ENCODE measurements around the gene KCNMA1.
A peak's percentile ranks its signal among the peaks of the same experiment; 100 is the strongest.

The KCNMA1 gene

DNA sequence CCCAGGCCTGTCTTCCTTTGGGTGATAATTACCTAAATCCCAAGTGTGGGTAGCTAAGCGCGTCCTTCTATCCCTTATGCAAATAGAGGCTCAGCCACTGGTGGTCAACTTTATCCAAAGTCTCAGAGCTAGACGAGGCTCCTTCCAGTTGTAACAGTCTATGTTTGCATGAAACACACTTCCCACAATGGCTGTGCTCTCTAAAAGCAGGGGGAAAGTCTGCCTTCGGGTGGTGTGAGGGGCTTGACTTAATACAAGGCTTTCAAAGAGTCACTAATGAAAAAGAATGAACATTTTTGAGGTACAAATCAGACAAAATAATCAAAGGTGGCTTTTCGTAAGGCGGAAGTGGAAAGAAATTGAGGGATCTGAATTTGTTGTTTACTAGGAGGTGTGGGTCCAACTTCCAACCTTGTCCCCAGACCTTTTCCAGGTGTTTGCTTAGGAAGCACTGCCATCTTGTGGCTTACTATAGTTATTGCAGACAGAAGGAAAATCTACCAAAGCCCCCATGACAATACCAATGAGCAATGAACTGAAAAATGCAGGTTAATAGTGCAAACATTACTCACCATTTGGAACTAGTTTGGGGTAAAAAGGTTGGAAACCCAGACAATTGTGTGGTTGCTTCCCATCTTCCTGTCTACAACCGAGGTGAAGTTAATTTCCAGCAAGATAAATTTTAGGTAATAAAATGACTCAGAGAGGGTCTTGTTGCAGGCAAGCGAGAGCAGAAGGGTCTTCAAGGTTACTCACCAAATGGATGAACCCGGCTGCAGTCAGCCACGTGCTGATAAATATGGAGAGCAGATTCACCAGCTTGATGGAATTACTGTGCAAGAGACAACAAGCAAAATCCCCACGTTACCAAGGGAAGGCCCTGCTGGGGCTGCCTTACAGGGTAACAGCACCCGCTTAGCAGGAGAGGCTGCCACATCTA, 525.7 kb downstream of the KCNMA1 start:
- peak; percentile 69 for DNase-seq (ENCODE audit: low read depth)

DNA sequence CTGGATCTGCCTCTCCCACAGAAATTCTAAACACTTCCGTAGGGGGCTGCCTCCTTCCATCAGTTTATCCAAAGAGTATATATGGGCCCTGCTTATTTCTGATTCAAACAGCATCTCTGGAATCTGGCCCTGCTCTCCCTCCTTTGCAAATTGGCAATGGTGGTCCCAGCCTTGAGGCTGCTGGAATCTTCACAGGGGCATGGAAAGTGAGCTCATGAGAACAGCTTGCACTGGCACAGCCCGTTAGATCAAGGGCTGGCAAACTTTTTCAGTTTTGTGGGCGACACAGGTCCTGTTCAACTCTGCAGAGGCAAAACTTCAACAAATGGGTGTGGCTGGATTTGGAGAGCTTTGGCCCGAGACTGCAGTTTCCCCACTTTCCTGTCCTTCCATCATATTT, 526.9 kb downstream of the KCNMA1 start:
- DNase-seq (ENCODE audit: low read depth): no peak

DNA sequence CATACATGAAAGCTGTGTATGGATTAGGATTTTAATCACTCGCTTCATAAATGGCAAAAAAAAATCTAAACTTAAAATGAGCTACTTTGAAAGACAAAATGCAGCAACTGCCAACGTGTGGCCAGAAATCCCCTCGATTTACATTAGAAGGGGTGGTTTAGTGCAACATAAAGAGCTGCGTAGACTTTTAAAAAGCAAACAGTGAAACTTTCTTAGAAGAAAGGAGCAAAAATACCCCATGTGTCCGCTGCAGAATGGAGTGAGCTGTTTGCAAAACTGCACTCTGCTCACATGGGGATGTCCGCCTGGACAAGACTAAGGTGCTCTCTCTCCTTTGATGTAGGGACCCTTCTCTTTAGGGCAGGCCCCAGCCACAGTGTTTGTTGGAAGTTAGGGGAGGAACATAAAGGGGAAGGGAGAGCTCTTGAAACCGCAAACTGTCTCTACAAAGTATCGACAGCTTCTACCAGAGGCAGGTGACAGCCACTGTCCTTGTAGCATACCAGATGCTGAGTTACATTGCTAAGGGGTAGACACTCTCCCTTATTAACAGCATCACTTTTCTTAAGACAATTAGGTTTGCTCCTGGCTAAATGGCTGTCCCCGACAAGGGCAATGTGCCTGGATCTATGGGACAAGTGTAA, 528.1 kb downstream of the KCNMA1 start:
- DNase-seq (ENCODE audit: low read depth): no peak

DNA sequence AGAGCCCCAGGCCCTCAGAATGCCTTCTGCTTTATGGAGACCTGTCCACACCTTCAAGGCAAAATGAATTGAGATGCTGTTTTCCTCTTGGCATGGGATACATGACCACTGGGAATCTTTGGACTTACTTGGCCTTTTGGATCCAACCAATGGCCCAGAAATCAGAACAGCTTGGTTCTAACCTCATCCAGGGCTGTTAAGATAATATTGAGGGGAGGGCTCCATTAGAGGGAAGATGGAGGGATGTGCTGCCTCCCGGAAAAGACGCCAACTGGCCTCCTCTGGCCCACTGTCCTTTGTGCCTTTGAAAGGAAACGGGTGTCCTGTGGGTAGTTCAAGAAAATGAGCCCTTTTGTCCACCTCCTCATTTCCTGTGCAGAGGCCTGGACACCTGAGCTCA, 530.9 kb downstream of the KCNMA1 start:
- DNase-seq (ENCODE audit: low read depth): no peak

DNA sequence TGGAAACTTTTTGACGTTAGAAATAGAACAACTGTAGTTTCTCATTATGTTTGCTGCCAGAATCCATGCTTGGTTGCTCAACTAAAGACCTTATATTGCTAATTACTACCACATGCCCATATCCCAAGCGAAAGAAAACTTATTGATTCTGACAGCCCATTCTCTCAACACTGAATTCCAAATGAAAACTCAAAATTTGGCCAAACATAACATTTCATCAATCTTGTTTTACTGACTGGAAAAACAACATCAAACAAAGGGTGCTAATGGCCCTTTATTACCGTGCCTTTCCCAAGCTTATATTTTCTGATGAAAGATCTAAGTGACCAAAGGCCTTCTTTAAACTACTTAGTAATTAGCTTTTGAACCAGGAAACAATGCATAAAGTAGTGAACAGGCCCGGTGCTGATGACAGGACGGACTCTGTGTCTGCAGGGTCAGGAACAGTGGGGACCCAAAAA, 531.8 kb downstream of the KCNMA1 start:
- DNase-seq (ENCODE audit: low read depth): no peak

DNA sequence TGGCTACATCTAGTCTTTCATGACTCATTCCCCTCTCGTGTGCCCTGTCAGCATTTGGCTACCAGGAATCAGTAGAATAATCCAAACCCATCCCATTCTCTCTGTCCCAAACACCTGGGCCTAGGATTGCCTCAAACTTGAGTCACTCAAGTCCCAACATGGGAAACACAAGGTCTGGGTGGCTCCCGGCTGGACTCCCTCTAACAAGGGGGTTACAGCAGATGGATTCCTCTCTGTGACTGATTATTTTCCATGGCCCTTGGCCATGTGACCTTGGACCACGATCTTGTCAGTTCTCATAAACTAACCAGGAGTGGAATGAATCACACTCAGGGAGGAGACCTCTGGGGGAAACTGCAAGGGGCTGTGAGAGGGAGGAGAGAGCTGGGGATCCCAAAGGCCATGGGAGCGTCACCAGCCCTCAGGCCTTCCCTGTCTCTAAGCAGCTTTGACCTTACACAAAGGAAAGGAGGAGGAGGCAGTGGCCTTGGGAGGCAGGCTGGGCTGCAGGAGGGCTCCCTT, 533.1 kb downstream of the KCNMA1 start:
- DNase-seq (ENCODE audit: low read depth): peak; percentile 22

DNA sequence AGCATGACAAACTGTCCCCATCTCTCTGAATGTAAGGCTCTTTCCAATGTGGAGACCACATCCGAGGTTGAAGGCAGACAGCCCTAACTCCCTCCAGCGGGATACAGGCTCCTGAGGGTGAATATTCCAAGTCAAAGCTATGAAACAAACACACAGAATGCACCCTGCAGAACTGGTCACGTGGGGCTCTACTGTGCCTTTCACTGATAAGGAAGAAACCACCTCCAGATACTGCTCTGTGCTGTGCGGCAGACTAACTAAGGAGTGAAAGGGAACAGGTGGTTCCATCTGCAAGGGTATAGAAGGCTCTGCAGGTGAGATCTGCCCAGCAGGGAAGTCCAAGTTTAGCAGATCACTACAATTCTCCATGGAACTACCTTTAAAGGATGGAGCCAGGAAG, 534.4 kb downstream of the KCNMA1 start:
- DNase-seq (ENCODE audit: low read depth): no peak

DNA sequence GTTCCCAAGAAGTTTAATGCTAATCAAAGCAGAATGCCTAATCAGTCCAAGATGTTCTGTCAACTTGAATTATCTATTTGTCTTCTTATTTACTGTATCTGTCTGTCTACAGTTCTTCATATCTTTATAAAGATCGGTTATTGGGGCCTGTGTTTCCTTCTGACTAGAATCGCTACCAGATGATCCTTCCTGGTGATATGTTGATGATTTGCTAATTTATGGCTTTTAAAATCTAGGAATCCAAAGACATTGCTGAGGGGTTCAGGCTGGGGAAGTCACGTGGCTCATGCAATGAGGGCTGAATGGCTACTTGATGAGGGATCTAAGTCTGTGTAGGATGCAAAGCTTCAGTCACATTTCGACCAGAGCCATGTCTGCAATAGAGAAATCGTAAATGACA, 536.3 kb downstream of the KCNMA1 start:
- DNase-seq (ENCODE audit: low read depth): no peak

DNA sequence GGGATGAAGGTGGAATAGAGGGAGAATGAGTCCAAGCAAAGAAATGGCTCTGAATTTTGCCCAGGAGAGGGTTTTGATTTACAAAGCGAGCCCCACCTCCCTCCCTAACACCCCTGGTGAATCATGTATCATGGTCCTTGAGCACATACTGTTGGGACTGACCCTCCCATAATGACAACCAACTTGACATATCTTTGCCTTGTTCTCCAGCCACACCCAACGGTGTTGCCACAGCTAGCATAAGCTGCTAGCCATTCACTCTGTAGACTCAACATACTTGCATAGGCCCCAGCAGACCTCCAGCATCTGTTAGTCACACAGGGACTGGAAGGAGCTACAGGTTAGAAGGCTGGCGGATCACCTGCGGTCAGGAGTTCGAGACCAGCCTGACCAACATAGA, 538.5 kb downstream of the KCNMA1 start:
- DNase-seq (ENCODE audit: low read depth): no peak

DNA sequence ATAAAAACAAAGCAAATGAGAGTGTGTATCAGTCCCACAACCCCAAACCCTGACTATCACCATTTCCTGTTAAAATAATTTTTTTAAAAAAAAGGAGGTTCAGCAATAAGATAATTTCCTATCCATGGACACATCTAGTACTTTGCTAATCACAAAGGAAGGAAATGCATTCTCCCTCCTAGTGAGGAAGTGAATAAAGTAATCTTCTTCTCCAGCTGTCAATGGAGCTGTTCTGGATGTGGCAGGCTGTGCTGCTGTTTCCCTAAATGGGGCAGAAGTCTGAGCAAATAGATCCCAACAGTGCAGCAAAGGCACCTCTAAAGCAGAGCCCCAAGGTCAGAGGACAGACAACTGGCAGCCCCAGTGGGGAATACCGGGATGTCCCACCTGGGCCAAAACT, 540.0 kb downstream of the KCNMA1 start:
- no peak for DNase-seq (ENCODE audit: low read depth)

DNA sequence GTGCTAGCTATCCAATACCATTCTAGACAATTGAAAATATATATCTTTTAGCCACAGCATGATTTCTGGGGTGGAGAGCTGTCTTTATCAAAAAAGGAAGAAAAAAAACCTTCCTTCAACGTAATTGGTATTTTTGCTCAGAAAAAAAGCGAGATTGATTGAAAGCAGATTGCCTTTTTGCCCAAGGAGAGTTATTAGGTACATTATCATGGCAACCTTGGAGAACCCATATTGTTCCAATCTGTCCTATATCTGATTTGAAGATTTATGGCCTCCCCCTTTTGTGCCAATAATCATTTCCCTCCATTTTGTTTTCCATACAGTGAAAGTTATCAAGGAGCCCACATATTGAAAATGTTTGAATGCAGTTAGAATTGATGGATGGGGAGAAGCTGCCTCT, 544.5 kb downstream of the KCNMA1 start:
- DNase-seq (ENCODE audit: low read depth): no peak

DNA sequence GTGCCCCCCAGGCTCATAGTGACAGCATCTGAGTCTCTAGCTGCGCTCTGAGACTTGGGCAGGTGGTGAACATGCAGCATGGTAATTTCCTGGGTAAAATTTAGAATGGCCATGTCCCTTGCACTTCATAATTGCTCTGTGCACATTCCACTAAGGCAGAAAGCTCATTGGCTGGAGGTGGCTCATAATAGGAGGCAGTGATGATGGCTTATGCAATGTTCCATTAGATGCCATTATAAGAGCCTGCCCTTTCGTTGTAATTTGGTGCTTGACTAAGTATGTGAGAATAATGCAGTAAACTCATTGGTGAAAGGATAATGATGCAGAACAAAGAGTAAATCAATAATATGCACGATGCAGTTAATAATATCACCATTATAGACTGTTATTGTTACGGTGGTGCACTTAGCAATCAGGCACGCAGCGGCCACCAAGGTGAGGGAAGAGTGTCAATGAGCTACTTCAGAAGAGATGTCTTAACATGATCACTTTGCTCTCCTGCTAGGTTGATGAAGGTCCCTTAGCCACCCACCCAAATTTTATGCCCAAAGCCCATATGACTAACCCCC, 545.9 kb downstream of the KCNMA1 start:
- no peak for DNase-seq (ENCODE audit: low read depth)

DNA sequence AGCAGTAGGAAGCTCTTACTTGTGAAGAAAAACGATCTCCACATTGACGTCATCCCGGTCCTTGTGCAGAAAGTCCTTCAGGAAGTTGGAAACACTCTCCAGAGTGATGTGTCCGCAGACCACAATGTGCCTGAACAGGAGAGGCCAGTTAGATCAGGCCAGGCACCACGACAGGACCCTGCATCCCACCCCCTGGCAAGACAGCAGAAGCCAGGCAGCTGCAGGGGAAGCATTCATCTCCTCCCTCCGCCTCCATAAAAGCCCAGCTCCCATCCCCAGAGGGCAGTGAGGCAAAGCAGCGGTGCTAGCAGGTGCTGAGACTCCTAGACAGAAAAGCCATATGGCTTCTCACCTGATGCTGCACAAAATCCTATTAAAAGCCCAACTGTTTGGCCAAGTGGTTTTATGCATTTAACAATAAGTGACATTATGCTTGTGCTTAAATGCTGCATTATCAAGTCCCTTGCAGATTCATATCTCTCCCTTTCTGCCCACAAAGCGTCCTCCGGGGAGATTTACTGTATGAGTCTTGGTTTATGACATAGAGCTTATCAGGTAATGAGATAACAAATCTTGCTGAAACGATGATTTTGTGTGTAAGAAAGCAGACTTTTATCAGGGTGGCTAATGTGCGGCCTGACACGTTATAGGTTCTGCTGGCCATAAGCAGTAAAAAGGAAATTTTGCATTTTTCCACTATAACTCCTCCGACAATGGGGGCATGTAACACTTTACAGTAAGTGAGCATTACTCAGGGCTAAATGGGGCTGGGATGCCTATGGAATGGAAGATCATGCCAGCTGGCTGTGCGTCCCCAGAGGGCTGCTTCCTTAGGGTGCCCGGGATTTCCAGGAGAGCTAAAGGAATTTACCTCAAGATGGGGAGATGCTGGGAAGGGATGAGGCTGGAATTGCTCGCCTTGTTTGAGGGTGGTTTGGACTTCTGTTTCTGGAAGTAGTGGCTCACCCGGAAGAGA, 546.9 kb downstream of the KCNMA1 start:
- peak; percentile 38 for DNase-seq (ENCODE audit: low read depth)

DNA sequence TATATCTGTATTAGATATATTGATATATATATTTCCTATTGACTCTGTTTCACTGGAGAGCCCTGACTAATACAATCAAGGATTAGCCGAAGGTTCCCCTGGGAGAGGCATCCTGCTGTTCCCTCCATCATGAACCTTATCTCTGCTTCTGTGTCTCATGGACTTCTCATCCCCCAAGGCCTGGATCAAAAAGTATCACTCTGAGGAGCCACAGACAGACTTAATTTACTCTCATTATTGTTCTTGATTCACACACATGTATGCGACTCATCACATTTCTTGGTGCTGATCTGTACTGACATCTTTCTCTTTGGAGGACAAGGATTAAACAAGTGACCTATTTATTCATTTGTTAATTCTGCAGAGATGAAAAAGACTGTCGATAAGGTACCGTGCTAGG, 550.2 kb downstream of the KCNMA1 start:
- DNase-seq (ENCODE audit: low read depth): peak; percentile 28

DNA sequence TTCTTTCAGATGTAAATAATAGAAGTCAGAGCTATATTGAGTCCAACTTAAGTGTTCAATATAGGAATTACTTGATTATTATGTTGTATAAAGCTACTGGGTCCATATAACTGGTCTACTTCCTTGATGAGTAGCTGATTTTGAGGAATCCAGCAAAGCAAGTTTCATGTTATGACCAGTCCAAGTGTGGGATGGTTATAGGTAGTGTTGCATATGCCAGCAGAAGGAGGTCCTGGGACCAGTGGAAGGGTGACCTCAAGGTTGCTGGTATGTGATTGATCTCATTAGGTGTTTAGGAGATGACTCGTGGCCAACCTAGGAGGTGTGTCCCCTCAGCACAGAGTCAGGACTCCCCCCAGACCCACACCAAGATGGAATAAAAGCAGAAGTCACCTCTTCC, 551.5 kb downstream of the KCNMA1 start:
- DNase-seq (ENCODE audit: low read depth): no peak

DNA sequence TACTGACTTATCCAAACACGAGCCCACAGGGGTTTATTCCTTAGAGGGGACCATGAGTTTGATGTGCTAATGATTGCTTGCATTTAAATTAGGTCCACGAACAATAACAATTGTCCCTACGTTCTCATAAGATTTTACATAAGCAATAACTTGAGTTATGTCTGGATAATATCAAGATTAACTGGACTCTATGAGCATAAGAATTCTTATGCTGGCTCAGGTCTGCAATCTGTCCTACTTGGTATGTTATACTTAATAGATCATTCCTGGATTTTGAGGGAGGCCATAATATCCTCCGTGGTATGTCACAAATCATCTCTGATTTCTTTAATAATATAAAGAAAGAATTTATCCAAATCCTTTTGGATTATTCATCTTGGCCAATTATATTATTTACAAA, 552.3 kb downstream of the KCNMA1 start:
- no peak for DNase-seq (ENCODE audit: low read depth)

DNA sequence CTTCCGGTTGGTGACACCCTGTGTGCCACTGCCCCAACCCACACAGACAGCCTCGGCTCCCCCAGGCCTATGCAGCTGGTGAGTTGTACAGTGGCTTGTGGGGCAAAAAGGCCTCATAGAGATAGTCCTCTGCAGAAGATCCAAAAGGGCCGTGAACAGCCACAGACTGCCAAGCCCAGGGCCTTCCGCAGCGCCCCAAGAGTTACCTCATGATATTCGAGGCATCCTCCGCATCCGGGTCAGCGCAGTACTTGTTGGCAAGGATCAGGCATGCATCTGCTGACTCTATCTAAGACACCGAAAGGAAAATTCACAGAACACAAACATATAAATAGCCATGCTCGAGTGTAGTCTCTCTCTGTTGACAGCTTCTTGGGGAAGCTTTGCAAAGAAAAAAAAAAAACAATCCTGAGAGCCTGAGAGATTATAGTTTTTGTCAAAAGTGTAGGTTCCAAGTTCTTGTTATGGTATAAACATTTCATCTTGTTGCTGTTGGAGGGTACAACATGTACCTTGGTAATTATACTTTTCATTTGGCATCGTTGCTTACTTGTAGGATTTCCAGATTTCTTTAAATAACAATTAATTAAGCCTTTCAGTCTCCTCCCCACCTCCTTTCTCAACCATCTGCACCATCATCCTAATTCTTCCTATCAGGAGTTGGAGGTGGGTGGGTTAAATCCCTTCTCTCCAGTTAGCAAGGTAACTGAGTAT, 553.0 kb downstream of the KCNMA1 start:
- no peak for DNase-seq (ENCODE audit: low read depth)

DNA sequence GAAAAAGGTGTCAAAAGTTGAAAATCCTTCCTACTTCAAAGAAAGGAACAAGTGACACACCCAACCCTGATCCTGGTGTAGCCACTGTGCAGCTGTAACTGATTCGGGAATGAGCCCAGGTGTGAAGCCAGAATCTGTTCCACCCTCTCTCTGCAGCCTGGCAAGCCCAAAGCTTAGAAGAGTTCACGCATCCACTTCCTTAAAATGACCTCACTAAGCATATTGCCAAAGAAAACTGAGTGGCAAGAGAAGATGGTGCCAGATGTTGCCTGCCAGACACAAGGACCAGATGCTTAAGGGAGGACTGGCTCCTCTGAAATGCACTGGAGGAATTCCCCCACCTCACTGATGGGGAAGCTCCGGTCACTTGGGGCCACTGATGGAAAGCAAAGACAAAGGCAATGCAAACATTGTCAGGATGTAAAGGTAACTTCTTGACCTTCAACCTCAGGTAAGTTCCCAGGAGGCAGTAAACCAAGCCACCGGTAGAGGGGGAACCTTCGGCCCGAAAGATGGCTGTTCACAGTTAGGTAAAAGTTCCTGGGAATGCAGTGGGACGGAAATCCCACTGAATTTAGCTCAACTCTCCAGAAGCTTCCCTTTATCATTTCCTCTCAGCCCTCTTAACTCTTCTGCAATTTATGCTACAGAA, 554.9 kb downstream of the KCNMA1 start:
- no peak for DNase-seq (ENCODE audit: low read depth)

DNA sequence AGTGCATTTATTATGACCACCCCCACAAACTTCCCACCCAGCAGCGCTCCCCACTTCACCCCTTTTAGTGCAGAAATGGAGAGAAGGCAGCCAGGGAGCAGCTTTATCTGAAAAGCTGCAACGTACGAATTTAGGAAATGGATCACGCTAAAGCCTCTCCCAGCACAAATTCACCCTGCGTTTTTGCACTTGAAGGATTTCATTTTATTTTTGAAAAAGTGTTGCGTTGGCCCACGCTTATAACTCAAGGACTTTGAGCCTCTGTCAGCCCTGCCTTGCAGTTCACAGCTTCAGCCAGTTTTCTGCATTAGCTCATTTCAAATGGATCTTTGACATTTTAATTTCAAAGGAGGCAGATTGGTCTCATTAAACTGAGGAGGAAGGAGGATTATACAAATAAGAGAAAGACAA, 556.1 kb downstream of the KCNMA1 start:
- DNase-seq (ENCODE audit: low read depth): no peak

DNA sequence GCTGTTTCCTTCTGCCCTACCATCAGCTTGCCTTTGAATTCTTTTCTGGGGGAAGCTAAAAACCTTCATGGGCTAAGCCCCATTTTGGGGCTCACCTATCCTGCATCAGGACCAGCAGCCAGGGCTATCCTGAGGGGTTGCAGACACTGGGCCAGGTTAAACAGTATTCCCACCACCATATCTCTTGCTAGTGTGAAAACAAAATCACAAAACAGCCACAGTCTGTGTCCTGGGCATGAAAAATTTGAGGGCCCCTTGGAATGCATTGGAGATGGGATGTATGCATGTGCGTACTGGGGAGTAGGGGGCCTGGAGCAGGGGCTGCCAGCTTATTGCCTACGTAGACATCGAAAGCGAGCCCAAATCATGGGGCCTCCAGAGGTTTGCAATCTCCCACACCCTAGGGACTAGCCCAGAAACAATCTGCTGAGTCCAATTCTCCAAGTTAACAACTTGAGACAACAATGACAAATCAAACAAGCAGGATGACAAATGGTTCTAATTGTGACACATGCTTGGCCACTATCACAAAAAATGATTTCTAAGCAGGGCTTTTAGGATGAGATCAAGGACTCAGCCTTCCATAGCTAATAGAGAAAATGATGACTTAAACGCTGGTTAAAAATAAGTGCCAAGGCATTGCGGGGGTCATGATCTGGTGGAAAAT, 557.1 kb downstream of the KCNMA1 start:
- no peak for DNase-seq (ENCODE audit: low read depth)
